ENCODE results near the gene ZNF432.

DNA sequence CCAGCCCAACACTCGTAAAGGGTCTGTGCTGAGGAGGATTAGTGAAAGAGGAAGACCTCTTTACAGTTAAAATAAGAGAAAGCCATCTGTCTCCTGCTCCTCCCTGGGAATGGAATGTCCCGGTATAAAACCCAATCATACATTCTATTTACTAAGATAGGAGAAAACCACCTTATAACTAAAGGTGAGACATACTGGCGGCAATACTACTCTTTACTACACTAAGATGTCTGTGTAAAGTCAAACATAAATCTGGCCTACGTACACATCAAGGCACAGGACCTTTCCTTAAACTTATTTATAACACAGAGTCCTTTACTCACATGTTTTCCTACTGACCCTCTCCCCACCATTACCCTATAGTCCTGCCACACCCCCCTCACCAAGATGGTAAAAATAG is 65.3 kb downstream of the ZNF432 start:
- TF ChIP-seq, protein P1, sequence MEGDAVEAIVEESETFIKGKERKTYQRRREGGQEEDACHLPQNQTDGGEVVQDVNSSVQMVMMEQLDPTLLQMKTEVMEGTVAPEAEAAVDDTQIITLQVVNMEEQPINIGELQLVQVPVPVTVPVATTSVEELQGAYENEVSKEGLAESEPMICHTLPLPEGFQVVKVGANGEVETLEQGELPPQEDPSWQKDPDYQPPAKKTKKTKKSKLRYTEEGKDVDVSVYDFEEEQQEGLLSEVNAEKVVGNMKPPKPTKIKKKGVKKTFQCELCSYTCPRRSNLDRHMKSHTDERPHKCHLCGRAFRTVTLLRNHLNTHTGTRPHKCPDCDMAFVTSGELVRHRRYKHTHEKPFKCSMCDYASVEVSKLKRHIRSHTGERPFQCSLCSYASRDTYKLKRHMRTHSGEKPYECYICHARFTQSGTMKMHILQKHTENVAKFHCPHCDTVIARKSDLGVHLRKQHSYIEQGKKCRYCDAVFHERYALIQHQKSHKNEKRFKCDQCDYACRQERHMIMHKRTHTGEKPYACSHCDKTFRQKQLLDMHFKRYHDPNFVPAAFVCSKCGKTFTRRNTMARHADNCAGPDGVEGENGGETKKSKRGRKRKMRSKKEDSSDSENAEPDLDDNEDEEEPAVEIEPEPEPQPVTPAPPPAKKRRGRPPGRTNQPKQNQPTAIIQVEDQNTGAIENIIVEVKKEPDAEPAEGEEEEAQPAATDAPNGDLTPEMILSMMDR (IDR thresholded peaks at IDR 0.05 in 8 of 11, conservative IDR thresholded peaks at IDR 0.05 in 3 of 11): no peak
- TF ChIP-seq POLR2A (IDR thresholded peaks at IDR 0.05): no peak
- no peak for TF ChIP-seq POLR2AphosphoS5 (IDR thresholded peaks at IDR 0.05)

All from spleen (tissue), 7 donors.